IMR-90 (cell line): ENCODE measurements around the gene COG1. TPM values are rescaled to one million over a fixed set of nuclear protein-coding genes. Genes with fewer than 3 reads are reported as not detected.

ENCODE experiments used
- ATAC-seq: fragments of 200-7000 bp; cut with Tn5 transposase; 2 replicates; pipeline ENCODE4 v1.9.1; 2020; ENCODE audit warnings: low read depth, mild to moderate bottlenecking, moderate library complexity
- BruUV-seq: library from RNA; stranded (reverse); fragments of 400-500 nt; replicated peaks from 2 replicates; lab custom pipeline; 2021; lab: Mats Ljungman, UMichigan
- CTCF ChIA-PET: fragments of 300-600 bp; formaldehyde crosslinking; extraction: SDS; loops from one replicate; lab custom pipeline; 2021; ENCODE audit warnings: antibody characterized with exemption; lab: Yijun Ruan, JAX
- POLR2A ChIA-PET: fragments of 300-600 bp; sonication (Branson Sonifier 250); formaldehyde crosslinking; loops from one replicate; lab custom pipeline; 2022; ENCODE audit warnings: antibody characterized with exemption; ENCODE audit not compliant: unreplicated experiment; lab: Charles Lee
- DNase-seq: peaks from one replicate; pipeline ENCODE4 v3.0.0; 2013
- H2AFZ ChIP-seq: replicated peaks from 2 replicates; pipeline ENCODE3; 2013; ENCODE audit warnings: low read length, mild to moderate bottlenecking; ENCODE audit not compliant: poor library complexity
- H2AK5ac ChIP-seq: 2 replicates; pipeline ENCODE4 v1.6.1; 2013; ENCODE audit warnings: low read depth, low read length, inconsistent platforms
- H2AK9ac ChIP-seq: replicated peaks from 2 replicates; pipeline ENCODE3; 2013; ENCODE audit warnings: mild to moderate bottlenecking, low read depth, low read length, moderate library complexity; ENCODE audit not compliant: poor library complexity
- H2BK120ac ChIP-seq: 2 replicates; pipeline ENCODE4 v1.6.1; 2013; ENCODE audit warnings: low read depth, low read length, inconsistent platforms
- H2BK15ac ChIP-seq: 3 replicates; pipeline ENCODE4 v1.6.1; 2013; ENCODE audit warnings: low read depth, low read length, inconsistent platforms
- H2BK20ac ChIP-seq: 2 replicates; pipeline ENCODE4 v1.6.1; 2013; ENCODE audit warnings: low read depth, mild to moderate bottlenecking, inconsistent platforms, low read length, moderate library complexity
- H2BK5ac ChIP-seq: 2 replicates; pipeline ENCODE4 v1.6.1; 2013; ENCODE audit warnings: mild to moderate bottlenecking, low read depth, low read length, inconsistent platforms; ENCODE audit not compliant: poor library complexity, severe bottlenecking
- H3K14ac ChIP-seq: replicated peaks from 2 replicates; pipeline ENCODE4 v1.6.1; 2013; ENCODE audit warnings: low read depth, low read length, inconsistent platforms
- H3K18ac ChIP-seq: 2 replicates; pipeline ENCODE4 v1.6.1; 2013; ENCODE audit warnings: low read depth, low read length, control low read depth
- H3K23ac ChIP-seq: 2 replicates; pipeline ENCODE4 v1.6.1; 2013; ENCODE audit warnings: low read depth, low read length, inconsistent platforms
- H3K27ac ChIP-seq: 2 replicates; pipeline ENCODE4 v1.5.1; 2013; ENCODE audit warnings: mild to moderate bottlenecking, control low read depth, low read length; ENCODE audit not compliant: insufficient read depth
- H3K27me3 ChIP-seq: 2 replicates; pipeline ENCODE4 v1.6.1; 2013; ENCODE audit warnings: low read length; ENCODE audit not compliant: control insufficient read depth, insufficient read depth
- H3K36me3 ChIP-seq: 2 replicates; pipeline ENCODE4 v1.6.1; 2013; ENCODE audit warnings: low read length, mixed read lengths; ENCODE audit not compliant: control insufficient read depth, insufficient read depth
- H3K4ac ChIP-seq: 2 replicates; pipeline ENCODE4 v1.6.1; 2013; ENCODE audit warnings: low read depth, low read length, inconsistent platforms
- H3K4me1 ChIP-seq: 2 replicates; pipeline ENCODE4 v1.6.1; 2013; ENCODE audit warnings: low read length, mixed read lengths; ENCODE audit not compliant: control insufficient read depth, insufficient read depth
- H3K4me2 ChIP-seq: 2 replicates; pipeline ENCODE4 v1.6.1; 2013; ENCODE audit warnings: low read depth, mild to moderate bottlenecking, control low read depth, low read length, moderate library complexity
- H3K4me3 ChIP-seq: 2 replicates; pipeline ENCODE4 v1.5.1; 2013; ENCODE audit warnings: low read depth, mild to moderate bottlenecking, control low read depth, low read length, moderate library complexity; ENCODE audit not compliant: insufficient read depth
- H3K56ac ChIP-seq: 2 replicates; pipeline ENCODE4 v1.6.1; 2013; ENCODE audit warnings: low read length, inconsistent platforms; ENCODE audit not compliant: insufficient read depth; ENCODE audit errors: extremely low read depth
- H3K79me1 ChIP-seq, 2 experiments: 2 replicates each; pipeline ENCODE4 v1.6.1; 2013; ENCODE audit warnings: low read length in 2 of 2, inconsistent platforms in 1 of 2, low read depth in 1 of 2
- H3K9ac ChIP-seq: 2 replicates; pipeline ENCODE4 v1.6.1; 2013; ENCODE audit warnings: low read depth, low read length, control low read depth
- H3K9me1 ChIP-seq: 2 replicates; pipeline ENCODE4 v1.6.1; 2013; ENCODE audit warnings: low read length, inconsistent platforms; ENCODE audit not compliant: insufficient read depth
- H3K9me3 ChIP-seq: 2 replicates; pipeline ENCODE4 v1.6.1; 2013; ENCODE audit warnings: low read length; ENCODE audit not compliant: control insufficient read depth, insufficient read depth
- H4K20me1 ChIP-seq: 2 replicates; pipeline ENCODE4 v1.6.1; 2013; ENCODE audit warnings: low read length, inconsistent platforms; ENCODE audit not compliant: insufficient read depth
- H4K5ac ChIP-seq: 2 replicates; pipeline ENCODE4 v1.6.1; 2013; ENCODE audit warnings: mild to moderate bottlenecking, low read depth, low read length, control low read depth
- H4K8ac ChIP-seq, 2 experiments: 2 replicates each; pipeline ENCODE4 v1.6.1; 2013; ENCODE audit warnings: low read depth in 2 of 2, low read length in 2 of 2, control low read depth in 1 of 2, inconsistent platforms in 1 of 2
- H4K91ac ChIP-seq: 2 replicates; pipeline ENCODE4 v1.6.1; 2013; ENCODE audit warnings: low read depth, low read length, inconsistent platforms; ENCODE audit not compliant: insufficient read depth
- MAFK ChIP-seq: IDR thresholded peaks from 2 replicates; pipeline ENCODE4 v1.6.1; 2012; ENCODE audit warnings: low read depth, low read length, improper control_type of control experiment
- WGBS, 2 experiments: methylation state at CpG; one replicate each; pipeline versions ENCODE4 v1.1.5 to v1.1.7; 2013; ENCODE audit warnings: missing lambda C conversion rate in 2 of 2; ENCODE audit not compliant: insufficient read length in 1 of 2; ENCODE audit errors: extremely low coverage in 2 of 2; 5-methylcytosine and 5-hydroxymethylcytosine counted together
- dilution Hi-C: fragments of 300-500 bp; cut with HindIII; formaldehyde crosslinking; loops from one replicate; pipeline ENCODE4 v1.14.3; 2018; ENCODE audit warnings: low sequenced_read_pairs; ENCODE audit not compliant: unreplicated experiment
- in situ Hi-C: fragments of 300-500 bp; cut with MboI; formaldehyde crosslinking; loops from 3 replicates; pipeline ENCODE4 v1.14.3; 2019; ENCODE audit warnings: low sequenced_read_pairs, inconsistent platforms, mixed read lengths
- intact Hi-C: fragments of 100-400 bp; cut with micrococcal nuclease; formaldehyde crosslinking; loops from 2 replicates; pipeline ENCODE4 v1.10.0; 2022
- polyA plus RNA-seq, 3 experiments: library from polyadenylated mRNA; depleted of rRNA; stranded (reverse); fragments of >200 nt; gene quantifications; 2 replicates each; pipeline ENCODE4 v1.2.3, GENCODE V29; 2012; ENCODE audit warnings: low replicate concordance in 1 of 3
- total RNA-seq: library from RNA; depleted of rRNA; stranded (reverse); fragments of >200 nt; gene quantifications from 2 replicates; pipeline ENCODE4 v1.2.3, GENCODE V29; 2012
- TF ChIP-seq, protein P1 (sequence below): conservative IDR thresholded peaks from 2 replicates; pipeline ENCODE4 v1.5.1; 2012; ENCODE audit warnings: mild to moderate bottlenecking, low read depth, low read length, improper control_type of control experiment

Gene COG1
- total and polyA plus RNA-seq, 2 of the 4 experiments (the other 2 are of a cell fraction), result 18.3 to 35.1 TPM

DNA sequence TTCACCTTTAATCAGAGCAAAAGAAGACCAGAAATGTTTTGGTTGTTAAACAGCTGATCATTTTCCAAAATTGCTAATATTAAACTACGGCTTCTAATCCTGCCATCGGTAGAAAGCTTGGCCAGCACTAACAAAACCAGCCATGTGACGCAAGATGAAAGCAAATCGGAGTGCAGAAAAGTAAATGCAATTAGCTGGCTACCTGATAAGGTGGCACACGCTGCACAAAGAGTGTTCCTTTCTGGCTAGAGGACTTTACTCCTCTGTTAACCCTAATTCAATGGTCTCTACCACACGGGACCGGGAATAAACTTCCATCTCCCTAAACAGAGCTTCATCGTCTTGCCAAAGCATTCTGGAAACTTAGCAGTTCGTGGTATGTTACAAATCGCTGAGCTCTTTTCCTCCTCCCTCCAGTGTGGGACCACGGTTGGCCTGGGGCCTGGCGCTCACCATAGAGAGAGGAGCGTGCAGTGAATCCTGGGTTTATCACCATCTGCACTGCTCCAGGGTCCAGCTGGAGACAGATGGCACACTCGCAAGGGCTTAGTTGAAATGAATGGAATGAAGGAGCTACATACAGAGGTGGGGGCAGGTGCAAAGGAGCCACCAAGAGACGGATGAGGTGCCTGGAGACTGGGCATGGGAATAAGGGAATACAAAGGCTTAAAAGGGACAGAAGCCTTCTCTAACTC lies 10.1 kb upstream of the COG1 start (continued):
- TF ChIP-seq MAFK, result no peak

DNA sequence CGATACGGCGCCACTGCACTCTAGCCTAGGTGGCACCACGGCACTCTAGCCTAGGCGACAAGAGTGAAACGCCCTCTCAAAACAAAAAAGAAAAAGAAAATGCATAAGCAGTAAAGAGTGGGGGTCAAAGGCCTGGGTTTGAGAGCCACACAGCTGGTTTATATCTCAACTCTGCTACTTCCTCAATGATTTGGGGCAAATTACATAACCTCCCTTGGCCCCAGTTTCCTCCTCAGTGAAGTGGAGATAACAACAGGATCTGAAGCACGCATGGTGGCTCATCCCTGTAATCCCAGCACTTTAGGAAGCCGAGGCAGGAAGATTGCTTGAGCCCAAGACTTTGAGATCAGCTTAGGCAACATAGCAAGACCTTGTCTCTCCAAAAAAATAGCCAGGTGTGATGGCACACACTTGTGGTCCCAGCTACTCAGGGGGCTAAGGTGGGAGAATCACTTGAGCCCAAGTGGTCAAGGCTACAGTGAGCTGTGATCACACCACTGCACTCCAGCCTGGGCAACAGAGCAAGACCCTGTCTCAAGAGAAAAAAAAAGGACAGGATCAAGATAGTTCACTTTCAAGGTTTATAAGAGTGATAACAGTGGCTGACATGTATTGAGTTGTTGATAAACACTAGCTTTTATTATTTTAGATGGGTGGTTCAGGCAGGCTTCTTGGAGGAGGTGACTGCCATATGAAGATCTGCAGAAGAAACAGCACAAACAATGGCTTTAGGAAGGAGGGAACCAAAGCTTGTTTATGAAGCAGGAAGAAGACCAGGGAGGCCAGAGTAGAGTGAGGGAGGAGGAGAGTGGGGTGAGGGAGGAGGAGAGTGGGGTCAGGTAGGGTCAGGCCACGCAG lies 8.5 kb upstream of the COG1 start:
- H3K4ac ChIP-seq, result no peak overlapping the region
- TF ChIP-seq, protein P1, sequence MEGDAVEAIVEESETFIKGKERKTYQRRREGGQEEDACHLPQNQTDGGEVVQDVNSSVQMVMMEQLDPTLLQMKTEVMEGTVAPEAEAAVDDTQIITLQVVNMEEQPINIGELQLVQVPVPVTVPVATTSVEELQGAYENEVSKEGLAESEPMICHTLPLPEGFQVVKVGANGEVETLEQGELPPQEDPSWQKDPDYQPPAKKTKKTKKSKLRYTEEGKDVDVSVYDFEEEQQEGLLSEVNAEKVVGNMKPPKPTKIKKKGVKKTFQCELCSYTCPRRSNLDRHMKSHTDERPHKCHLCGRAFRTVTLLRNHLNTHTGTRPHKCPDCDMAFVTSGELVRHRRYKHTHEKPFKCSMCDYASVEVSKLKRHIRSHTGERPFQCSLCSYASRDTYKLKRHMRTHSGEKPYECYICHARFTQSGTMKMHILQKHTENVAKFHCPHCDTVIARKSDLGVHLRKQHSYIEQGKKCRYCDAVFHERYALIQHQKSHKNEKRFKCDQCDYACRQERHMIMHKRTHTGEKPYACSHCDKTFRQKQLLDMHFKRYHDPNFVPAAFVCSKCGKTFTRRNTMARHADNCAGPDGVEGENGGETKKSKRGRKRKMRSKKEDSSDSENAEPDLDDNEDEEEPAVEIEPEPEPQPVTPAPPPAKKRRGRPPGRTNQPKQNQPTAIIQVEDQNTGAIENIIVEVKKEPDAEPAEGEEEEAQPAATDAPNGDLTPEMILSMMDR, result no peak
- H3K9me3 ChIP-seq, result no peaks in the 10 kb centered on the region
- intact Hi-C loops (no loop called here), in situ Hi-C loops (loop anchor here (10.0 kb wide), 1 partner anchor 620 kb away; no protein-coding TSS in a partner anchor), dilution Hi-C loops (no loop called here)
- no peak overlapping the region for H2AK5ac ChIP-seq
- no peak overlapping the region for H3K56ac ChIP-seq
- H2AFZ ChIP-seq, result no peak overlapping the region
- no peaks in the 10 kb centered on the region for H4K20me1 ChIP-seq
- ATAC-seq (no peak), DNase-seq (no peak)
- H4K91ac ChIP-seq, result no peak overlapping the region
- no peak overlapping the region for H2AK9ac ChIP-seq
- no peak overlapping the region for H4K5ac ChIP-seq
- ChIA-PET POLR2A (no interaction called here), CTCF (interaction anchor here (0.7 kb wide), 1 partner anchor 12 kb away, joined by 4 read pairs; no protein-coding TSS in a partner anchor)
- no peak overlapping the region for H3K18ac ChIP-seq
- H3K79me1 ChIP-seq, result no peaks in the 10 kb centered on the region
- no peak overlapping the region for H3K4me3 ChIP-seq
- H3K14ac ChIP-seq, result no peak overlapping the region
- 83% methylated on average over 1 of the region's 9 CpGs; no CpG with 5 or more reads in 1 of the 2 experiments for WGBS, 2 experiments
- no peaks in the 10 kb centered on the region for H3K9me1 ChIP-seq
- BruUV-seq, result no TSS peak
- H2BK20ac ChIP-seq, result no peak overlapping the region
- no peak overlapping the region for H3K23ac ChIP-seq
- no peaks in the 10 kb centered on the region for H3K27me3 ChIP-seq
- H3K36me3 ChIP-seq, result no peaks in the 10 kb centered on the region
- H4K8ac ChIP-seq, result no peak overlapping the region
- no peak overlapping the region for H2BK5ac ChIP-seq
- H2BK120ac ChIP-seq, result no peak overlapping the region
- H3K4me1 ChIP-seq, result peaks cover 2% of the 10 kb centered on the region; the same call in 1 of the 2 replicates
- no peak overlapping the region for H3K9ac ChIP-seq
- H2BK15ac ChIP-seq, result no peak overlapping the region
- no peak overlapping the region for H3K27ac ChIP-seq
- H3K4me2 ChIP-seq, result no peak overlapping the region
